K562 (cell line): ENCODE data around the gene SLC3A2. TPM values are rescaled to one million over a fixed set of nuclear protein-coding genes. Genes with fewer than 3 reads are reported as not detected.
A peak's percentile ranks its signal among the peaks of the same experiment; 100 is the strongest.

Experiments
- ATAC-seq: fragments of 200-7000 bp; cut with Tn5 transposase; 3 replicates; pipeline ENCODE4 v1.9.1; 2020; ENCODE audit warnings: moderate library complexity
- BruUV-seq: library from RNA; stranded (reverse); fragments of 400-500 nt; replicated peaks from 2 replicates; lab custom pipeline; 2021; lab: Mats Ljungman, UMichigan
- CTCF ChIA-PET: fragments of 300-600 bp; formaldehyde crosslinking; extraction: SDS; loops from one replicate; lab custom pipeline; 2021; ENCODE audit warnings: low intra/inter-chr PET ratio; lab: Yijun Ruan, JAX
- POLR2A ChIA-PET: fragments of 300-600, 350-650 bp; sonication (Branson Sonifier 250); formaldehyde crosslinking; extraction: SDS; loops from one replicate; lab custom pipeline; 2021; ENCODE audit warnings: antibody characterized with exemption, inconsistent platforms; lab: Yijun Ruan, JAX
- DNase-seq, 4 experiments: peaks; one replicate each; pipeline versions ENCODE4 v3.0.0 to v3.0.0-alpha.2; 2011 to 2018; ENCODE audit warnings: low spot score in 3 of 4, mixed read lengths in 3 of 4; ENCODE audit errors: extremely low read depth in 1 of 4
- FAIRE-seq: peaks from 2 replicates; lab custom pipeline; 2011; peaks lifted over from hg19 to GRCh38; lab: Jason Lieb, UNC
- H2AFZ ChIP-seq: 2 replicates; pipeline ENCODE4 v1.6.0; 2011; ENCODE audit warnings: low read depth, low read length, control low read depth, inconsistent platforms
- H3K27ac ChIP-seq: fragments of 200-600 bp; 3 replicates; pipeline ENCODE4 v1.8.0; 2011; ENCODE audit warnings: low read depth, mild to moderate bottlenecking, control low read depth, inconsistent platforms, low read length, moderate library complexity, mixed read lengths; ENCODE audit errors: extremely low read depth
- H3K27me3 ChIP-seq, 2 experiments: fragments of 300-600 bp in 1 of 2; 2 replicates in 1 of 2; 3 replicates in 1 of 2; pipeline versions ENCODE4 v1.6.0 to v1.8.0; 2011; ENCODE audit warnings: inconsistent platforms in 2 of 2, low read length in 2 of 2, mild to moderate bottlenecking in 1 of 2, mixed read lengths in 1 of 2, moderate library complexity in 1 of 2; ENCODE audit not compliant: control insufficient read depth in 2 of 2, insufficient read depth in 2 of 2
- H3K36me3 ChIP-seq: fragments of 300-600 bp; 3 replicates; pipeline ENCODE4 v1.8.0; 2011; ENCODE audit warnings: mild to moderate bottlenecking, low read length, inconsistent platforms; ENCODE audit not compliant: control insufficient read depth, insufficient read depth
- H3K4me1 ChIP-seq, 2 experiments: fragments of 200-600 bp in 1 of 2; replicated peaks in 1 of 2; 2 replicates in 1 of 2; 3 replicates in 1 of 2; pipeline versions ENCODE4 v1.5.1 to v1.8.0; 2011; ENCODE audit warnings: inconsistent platforms in 2 of 2, low read length in 2 of 2, mild to moderate bottlenecking in 1 of 2, mixed read lengths in 1 of 2, moderate library complexity in 1 of 2; ENCODE audit not compliant: control insufficient read depth in 2 of 2, insufficient read depth in 2 of 2
- H3K4me2 ChIP-seq: 2 replicates; pipeline ENCODE4 v1.6.1; 2011; ENCODE audit warnings: low read length, control low read depth, inconsistent platforms, mixed read lengths; ENCODE audit not compliant: insufficient read depth
- H3K4me3 ChIP-seq: fragments of 200-600 bp; sonication (generic), shearing (Covaris generic); 2 replicates; pipeline ENCODE4 v1.5.1; 2016; ENCODE audit warnings: control low read depth, inconsistent platforms
- H3K79me2 ChIP-seq: fragments of 200-600 bp; 3 replicates; pipeline ENCODE4 v1.8.0; 2011; ENCODE audit warnings: low read length, inconsistent platforms; ENCODE audit not compliant: control insufficient read depth, insufficient read depth
- H3K9ac ChIP-seq, 2 experiments: 2 replicates each; pipeline versions ENCODE4 v1.6.0 to v1.6.1; 2011; ENCODE audit warnings: low read depth in 2 of 2, low read length in 2 of 2, control low read depth in 1 of 2, inconsistent platforms in 1 of 2, mild to moderate bottlenecking in 1 of 2, mixed read lengths in 1 of 2; ENCODE audit not compliant: insufficient read depth in 1 of 2
- H3K9me1 ChIP-seq: one replicate; pipeline ENCODE4 v1.6.0; 2011; ENCODE audit warnings: inconsistent platforms, mild to moderate bottlenecking, low read length, moderate library complexity; ENCODE audit not compliant: control insufficient read depth, insufficient read depth
- H3K9me3 ChIP-seq: replicated peaks from 2 replicates; pipeline ENCODE4 v1.5.1; 2011; ENCODE audit warnings: low read depth, low read length, inconsistent platforms; ENCODE audit not compliant: control insufficient read depth, insufficient read depth
- H4K20me1 ChIP-seq: replicated peaks from 2 replicates; pipeline ENCODE4 v1.6.1; 2011; ENCODE audit warnings: low read length, inconsistent platforms, mixed read lengths; ENCODE audit not compliant: control insufficient read depth, insufficient read depth
- ERF ChIP-seq: fragments of 450-650 bp; formaldehyde crosslinking; IDR thresholded peaks from 2 replicates; pipeline ENCODE4 v1.4.0; 2020; ENCODE audit warnings: mild to moderate bottlenecking, mixed read lengths
- KDM1A ChIP-seq, 2 experiments: fragments of 450-650 bp; IDR thresholded peaks; 2 replicates each; pipeline ENCODE4 v1.6.1; 2016; ENCODE audit warnings: mild to moderate bottlenecking in 2 of 2
- MEF2A ChIP-seq: IDR thresholded peaks from 2 replicates; pipeline ENCODE4 v1.6.1; 2011; ENCODE audit warnings: low read depth, mild to moderate bottlenecking, low read length, moderate library complexity; ENCODE audit not compliant: control insufficient read depth
- NONO ChIP-seq, 2 experiments: fragments of 200-400 bp in 1 of 2; fragments of 450-650 bp in 1 of 2; formaldehyde crosslinking in 1 of 2; IDR thresholded peaks; 2 replicates each; pipeline ENCODE4 v1.6.1; 2017; ENCODE audit warnings: low read depth in 2 of 2, mild to moderate bottlenecking in 2 of 2, moderate library complexity in 2 of 2, low read length in 1 of 2
- NR2F6 ChIP-seq: fragments of 450-650 bp; formaldehyde crosslinking; IDR thresholded peaks from 2 replicates; pipeline ENCODE4 v1.4.0; 2020; ENCODE audit warnings: mild to moderate bottlenecking
- POLR2G ChIP-seq: fragments of 200-400 bp; formaldehyde crosslinking; IDR thresholded peaks from 2 replicates; pipeline ENCODE4 v1.6.1; 2017; ENCODE audit warnings: low read depth, mild to moderate bottlenecking, antibody characterized with exemption, low read length, moderate library complexity
- PTBP1 ChIP-seq: fragments of 200-400 bp; formaldehyde crosslinking; IDR thresholded peaks from 2 replicates; pipeline ENCODE4 v1.6.1; 2017; ENCODE audit warnings: low read depth, low read length
- RFX5 ChIP-seq: IDR thresholded peaks from 2 replicates; pipeline ENCODE4 v1.6.1; 2011; ENCODE audit warnings: low read depth, mild to moderate bottlenecking, improper control_type of control experiment, low read length
- SIX5 ChIP-seq, 2 experiments: IDR thresholded peaks; 2 replicates each; pipeline ENCODE4 v1.6.1; 2011; ENCODE audit warnings: low read length in 2 of 2, borderline replicate concordance in 1 of 2, low read depth in 1 of 2, mild to moderate bottlenecking in 1 of 2, moderate library complexity in 1 of 2; ENCODE audit not compliant: insufficient read depth in 1 of 2
- ZNF561 ChIP-seq: fragments of 450-650 bp; formaldehyde crosslinking; conservative IDR thresholded peaks from 2 replicates; pipeline ENCODE4 v1.4.0; 2020; ENCODE audit warnings: mild to moderate bottlenecking, moderate library complexity
- ZNF79 ChIP-seq: fragments of 250-450 bp; sonication (Bioruptor Pico); IDR thresholded peaks from 2 replicates; pipeline ENCODE4 v1.4.0; 2020; ENCODE audit warnings: low read depth, mild to moderate bottlenecking, moderate library complexity
- WGBS: fragments of 100-300 bp; shearing (Covaris generic); methylation state at CpG from one replicate; pipeline ENCODE4 v1.1.6; 2016; ENCODE audit warnings: low coverage, mixed read lengths; ENCODE audit not compliant: insufficient coverage; ENCODE audit errors: missing lambda C conversion rate; 5-methylcytosine and 5-hydroxymethylcytosine counted together
- in situ Hi-C: fragments of 300-500 bp; cut with MboI; formaldehyde crosslinking; loops from 4 replicates; pipeline ENCODE4 v1.15.0; 2018; ENCODE audit warnings: inconsistent platforms, mixed read lengths
- intact Hi-C: fragments of 100-400 bp; cut with micrococcal nuclease; formaldehyde crosslinking; loops from 2 replicates; pipeline ENCODE4 v1.14.2; 2022
- polyA plus RNA-seq, 8 experiments: library from polyadenylated mRNA; depleted of rRNA in 4 of 8; stranded (reverse) in 5 of 8; unstranded in 3 of 8; fragments of >200 nt; fragmentation: Nextera tagmentation in 2 of 8; fragmentation: Illumina TruSeq in 1 of 8; extraction: Ambion mirVana in 2 of 8; extraction: Trizol in 1 of 8; gene quantifications; 2 replicates each; pipeline versions ENCODE4 v1.2.1 to v1.2.3, GENCODE V29; 2011 to 2014; ENCODE audit warnings: inconsistent platforms in 1 of 8, missing spikeins in 1 of 8
- total RNA-seq, 7 experiments: library from RNA; depleted of rRNA in 6 of 7; stranded (reverse); fragments of >200 nt in 6 of 7; fragmentation: Illumina TruSeq in 2 of 7; extraction: Trizol in 2 of 7; gene quantifications; 2 replicates each; pipeline versions ENCODE4 v1.2.1 to v1.2.3, GENCODE V29; 2011 to 2021; ENCODE audit warnings: low replicate concordance in 1 of 7
- TF ChIP-seq, protein P1 (sequence below): fragments of 250-450 bp; sonication (Bioruptor Pico); IDR thresholded peaks from 2 replicates; pipeline ENCODE4 v1.8.0; 2021; ENCODE audit warnings: moderate library complexity, mild to moderate bottlenecking, inconsistent platforms
- TF ChIP-seq, protein P2 (sequence below): fragments of 250-450 bp; sonication (Bioruptor Pico); IDR thresholded peaks from 2 replicates; pipeline ENCODE4 v1.5.0; 2022; ENCODE audit warnings: mild to moderate bottlenecking
- TF ChIP-seq, protein P3 (sequence below), 2 experiments: fragments of 450-650 bp; IDR thresholded peaks; 2 replicates each; pipeline ENCODE4 v1.6.1; 2016

The SLC3A2 gene
- total and polyA plus RNA-seq, 9 of the 15 experiments (the other 6 are each of a cell fraction or from before 2014, with no cell fraction given): 20.0 to 296 (median 214) TPM

DNA sequence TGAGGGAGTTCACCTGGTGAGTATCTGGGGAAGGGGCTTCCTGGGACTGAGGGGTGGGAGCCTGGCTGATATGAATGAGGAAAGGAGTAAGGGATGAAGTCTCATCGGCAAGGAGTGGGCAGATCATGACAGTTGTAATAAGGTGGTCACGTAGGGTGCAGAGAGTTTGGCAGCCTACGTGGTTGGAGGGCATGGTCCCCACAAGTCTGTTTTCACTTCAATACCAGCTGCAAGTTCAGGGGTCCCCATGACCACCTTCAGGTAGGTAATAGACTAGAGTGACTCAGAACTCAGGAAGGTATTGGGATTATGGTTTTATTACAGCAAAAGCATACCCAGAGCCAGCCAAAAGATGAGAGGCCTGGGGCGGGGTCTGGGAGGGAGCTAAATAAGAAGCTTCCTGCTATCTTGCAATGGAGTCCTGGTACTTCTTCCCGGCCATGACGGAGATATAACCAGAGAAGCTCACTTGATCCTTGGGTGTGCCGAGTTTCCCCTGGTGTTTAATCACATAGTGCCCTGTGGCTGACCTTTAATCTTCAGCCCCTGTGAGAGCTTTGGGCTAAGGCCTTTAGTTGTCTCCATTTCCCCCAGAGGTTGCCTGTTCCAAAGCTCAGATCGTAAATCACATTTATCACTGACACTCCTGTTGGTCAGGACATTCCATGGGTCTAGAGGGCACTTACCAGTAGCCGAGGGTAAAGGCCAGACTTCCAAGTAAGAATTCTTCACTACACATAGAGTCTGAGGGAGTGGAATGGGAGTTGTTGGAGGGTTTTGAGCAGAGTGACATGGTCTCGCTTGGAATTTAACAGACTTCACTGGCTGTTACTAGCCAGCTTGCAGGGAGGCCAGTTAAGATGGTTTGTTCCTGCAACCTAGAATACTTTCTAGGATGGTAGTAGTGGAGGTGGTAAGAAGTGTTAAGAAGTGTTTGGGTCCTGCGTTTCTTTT is 9.1 kb downstream of the SLC3A2 start:
- Histone ChIP-seq H3K27ac (peak overlapping the region; percentile 30), H3K9me3 (no peaks in the 10 kb centered on the region), H3K9me1 (no peaks in the 10 kb centered on the region), H3K4me2 (peak overlapping the region; percentile 56), H3K27me3 (no peaks in the 10 kb centered on the region), H3K9ac (peak overlapping the region in 1 of 2 experiments; percentile 75; a peak in 2 of 4 replicates), H4K20me1 (peaks cover 43% of the 10 kb centered on the region), H3K4me1 (peaks cover 53 to 65% of the 10 kb centered on the region in 2 experiments), H3K4me3 (no peak overlapping the region), H3K36me3 (peaks cover 49% of the 10 kb centered on the region), H2AFZ (no peak overlapping the region), H3K79me2 (peaks cover 27% of the 10 kb centered on the region)
- in situ Hi-C loops: no loop called here
- peak; percentile 36 to 90 (median 59) for DNase-seq
- intact Hi-C loops: loop anchor here (10.0 kb wide), 1 partner anchor 295 kb away; the partner anchor contains the start of gene TUT1
- ChIA-PET CTCF (no interaction called here), POLR2A (interaction anchor here (0.5 to 13.1 kb wide), 26 partner anchors 8 to 767 kb away, joined by 3 to 180 read pairs (median 5); partner anchors contain the start of genes C11orf98, CSKMT, SLC3A2 and STX5)
- no TSS peak for BruUV-seq
- WGBS: 12% methylated on average over 11 of the region's 11 CpGs
- FAIRE-seq: peak; percentile 93
- ATAC-seq: peak; percentile 73
- TF ChIP-seq KDM1A (IDR thresholded peaks at IDR 0.05) (peak; percentile 90 to 93), POLR2G (no peak), PTBP1 (peak; percentile 66; the same call in 1 of the 2 replicates), ZNF561 (peak; percentile 79; the same call in 1 of the 2 replicates), RFX5 (no peak), MEF2A (no peak), NR2F6 (peak; percentile 81; the same call in 1 of the 2 replicates), NONO (IDR thresholded peaks at IDR 0.05; ENCODE audit: low read depth in 2 of 2, low read length in 1 of 2) (peak in 1 of 2 experiments; percentile 76; a peak in 2 of 4 replicates), SIX5 (IDR thresholded peaks at IDR 0.05; ENCODE audit: borderline replicate concordance in 1 of 2, insufficient read depth in 1 of 2, low read depth in 1 of 2, low read length in 2 of 2) (no peak), ZNF79 (CRISPR knock-in tag) (no peak), ERF (CRISPR knock-in tag) (peak; percentile 17; the same call in 1 of the 2 replicates)
- TF ChIP-seq, protein P1, sequence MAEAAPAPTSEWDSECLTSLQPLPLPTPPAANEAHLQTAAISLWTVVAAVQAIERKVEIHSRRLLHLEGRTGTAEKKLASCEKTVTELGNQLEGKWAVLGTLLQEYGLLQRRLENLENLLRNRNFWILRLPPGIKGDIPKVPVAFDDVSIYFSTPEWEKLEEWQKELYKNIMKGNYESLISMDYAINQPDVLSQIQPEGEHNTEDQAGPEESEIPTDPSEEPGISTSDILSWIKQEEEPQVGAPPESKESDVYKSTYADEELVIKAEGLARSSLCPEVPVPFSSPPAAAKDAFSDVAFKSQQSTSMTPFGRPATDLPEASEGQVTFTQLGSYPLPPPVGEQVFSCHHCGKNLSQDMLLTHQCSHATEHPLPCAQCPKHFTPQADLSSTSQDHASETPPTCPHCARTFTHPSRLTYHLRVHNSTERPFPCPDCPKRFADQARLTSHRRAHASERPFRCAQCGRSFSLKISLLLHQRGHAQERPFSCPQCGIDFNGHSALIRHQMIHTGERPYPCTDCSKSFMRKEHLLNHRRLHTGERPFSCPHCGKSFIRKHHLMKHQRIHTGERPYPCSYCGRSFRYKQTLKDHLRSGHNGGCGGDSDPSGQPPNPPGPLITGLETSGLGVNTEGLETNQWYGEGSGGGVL (CRISPR knock-in tag): no peak
- TF ChIP-seq, protein P2, sequence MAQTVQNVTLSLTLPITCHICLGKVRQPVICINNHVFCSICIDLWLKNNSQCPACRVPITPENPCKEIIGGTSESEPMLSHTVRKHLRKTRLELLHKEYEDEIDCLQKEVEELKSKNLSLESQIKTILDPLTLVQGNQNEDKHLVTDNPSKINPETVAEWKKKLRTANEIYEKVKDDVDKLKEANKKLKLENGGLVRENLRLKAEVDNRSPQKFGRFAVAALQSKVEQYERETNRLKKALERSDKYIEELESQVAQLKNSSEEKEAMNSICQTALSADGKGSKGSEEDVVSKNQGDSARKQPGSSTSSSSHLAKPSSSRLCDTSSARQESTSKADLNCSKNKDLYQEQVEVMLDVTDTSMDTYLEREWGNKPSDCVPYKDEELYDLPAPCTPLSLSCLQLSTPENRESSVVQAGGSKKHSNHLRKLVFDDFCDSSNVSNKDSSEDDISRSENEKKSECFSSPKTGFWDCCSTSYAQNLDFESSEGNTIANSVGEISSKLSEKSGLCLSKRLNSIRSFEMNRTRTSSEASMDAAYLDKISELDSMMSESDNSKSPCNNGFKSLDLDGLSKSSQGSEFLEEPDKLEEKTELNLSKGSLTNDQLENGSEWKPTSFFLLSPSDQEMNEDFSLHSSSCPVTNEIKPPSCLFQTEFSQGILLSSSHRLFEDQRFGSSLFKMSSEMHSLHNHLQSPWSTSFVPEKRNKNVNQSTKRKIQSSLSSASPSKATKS (CRISPR knock-in tag): peak; percentile 81; the same call in 1 of the 2 replicates
- TF ChIP-seq, protein P3, sequence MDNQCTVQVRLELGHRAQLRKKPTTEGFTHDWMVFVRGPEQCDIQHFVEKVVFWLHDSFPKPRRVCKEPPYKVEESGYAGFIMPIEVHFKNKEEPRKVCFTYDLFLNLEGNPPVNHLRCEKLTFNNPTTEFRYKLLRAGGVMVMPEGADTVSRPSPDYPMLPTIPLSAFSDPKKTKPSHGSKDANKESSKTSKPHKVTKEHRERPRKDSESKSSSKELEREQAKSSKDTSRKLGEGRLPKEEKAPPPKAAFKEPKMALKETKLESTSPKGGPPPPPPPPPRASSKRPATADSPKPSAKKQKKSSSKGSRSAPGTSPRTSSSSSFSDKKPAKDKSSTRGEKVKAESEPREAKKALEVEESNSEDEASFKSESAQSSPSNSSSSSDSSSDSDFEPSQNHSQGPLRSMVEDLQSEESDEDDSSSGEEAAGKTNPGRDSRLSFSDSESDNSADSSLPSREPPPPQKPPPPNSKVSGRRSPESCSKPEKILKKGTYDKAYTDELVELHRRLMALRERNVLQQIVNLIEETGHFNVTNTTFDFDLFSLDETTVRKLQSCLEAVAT (IDR thresholded peaks at IDR 0.05): peak; percentile 62 to 82; a peak in 2 of 4 replicates
